Measurements from ENCODE around the gene VEPH1. TPM values are rescaled to one million over a fixed set of nuclear protein-coding genes. Genes with fewer than 3 reads are reported as not detected.
A peak's percentile ranks its signal among the peaks of the same experiment; 100 is the strongest.

VEPH1 gene
- total and polyA plus RNA-seq, 9 of the 15 experiments (the other 6 are each of a cell fraction or from before 2014, with no cell fraction given) = 4.5 to 15.6 (median 5.8) TPM

GRCh38 chr3:157515398-157515797, 12.2 kb upstream of the VEPH1 start:
- ATAC-seq (no peak), FAIRE-seq (no peak), DNase-seq (ENCODE audit: extremely low read depth in 1 of 4, low spot score in 3 of 4) (no peak)
- no peaks in the 10 kb centered on the region for H3K9me1 ChIP-seq (ENCODE audit: control insufficient read depth, insufficient read depth, low read length)
- H4K20me1 ChIP-seq (replicated peaks; ENCODE audit: control insufficient read depth, insufficient read depth, low read length) = no peaks in the 10 kb centered on the region
- TF ChIP-seq ZNF217 (CRISPR knock-in tag; IDR thresholded peaks at IDR 0.05) (no peak), HNRNPLL (IDR thresholded peaks at IDR 0.05; ENCODE audit: low read depth, low read length, poor library complexity, severe bottlenecking) (peak; percentile 81), ZNF384 (IDR thresholded peaks at IDR 0.05; ENCODE audit: low read depth, low read length) (peak; percentile 56; the same call in 1 of the 2 replicates), CEBPB (tag; IDR thresholded peaks at IDR 0.05) (peak; percentile 94), CXXC5 (CRISPR knock-in tag; IDR thresholded peaks at IDR 0.05) (peak; percentile 25; the same call in 1 of the 2 replicates), CREM (IDR thresholded peaks at IDR 0.05; ENCODE audit: low read depth) (no peak), CEBPG (CRISPR knock-in tag; IDR thresholded peaks at IDR 0.05) (0 out of 2 replicates have a peak, but pooled peaks have one; percentile 28), CEBPG (tag; conservative IDR thresholded peaks at IDR 0.05 in 1 of 2, IDR thresholded peaks at IDR 0.05 in 1 of 2) (peak; percentile 76 to 82), IRF9 (tag; IDR thresholded peaks at IDR 0.05) (0 out of 2 replicates have a peak, but pooled peaks have one; percentile 36)
- no peak overlapping the region for H3K9ac ChIP-seq (ENCODE audit: insufficient read depth in 1 of 2, low read depth in 2 of 2, low read length in 2 of 2)
- in situ Hi-C loops (cut with MboI) (no loop called here), intact Hi-C loops (cut with micrococcal nuclease) (no loop called here)
- no peaks in the 10 kb centered on the region for H3K27me3 ChIP-seq (ENCODE audit: control insufficient read depth in 2 of 2, insufficient read depth in 2 of 2, low read length in 2 of 2)
- H3K4me2 ChIP-seq (ENCODE audit: insufficient read depth, low read length) = no peak overlapping the region
- BruUV-seq (replicated peaks) = no TSS peak
- H3K4me1 ChIP-seq (replicated peaks in 1 of 2; ENCODE audit: control insufficient read depth in 2 of 2, insufficient read depth in 2 of 2, low read length in 2 of 2) = peaks cover 0 to 3% of the 10 kb centered on the region in 2 experiments; a peak in 3 of 5 replicates
- H3K79me2 ChIP-seq (ENCODE audit: control insufficient read depth, insufficient read depth, low read length) = no peaks in the 10 kb centered on the region
- ChIA-PET POLR2A (interaction anchor here (0.6 kb wide), 1 partner anchor 9 kb away, joined by 4 read pairs; no protein-coding TSS in a partner anchor), CTCF (ENCODE audit: low intra/inter-chr PET ratio) (no interaction called here)
- H2AFZ ChIP-seq (ENCODE audit: low read depth, low read length) = peak overlapping the region; percentile 49; the same call in 1 of the 2 replicates
- no peak overlapping the region for H3K4me3 ChIP-seq
- WGBS (ENCODE audit: insufficient coverage, low coverage, missing lambda C conversion rate) = 12% methylated on average over 5 of the region's 5 CpGs
- H3K27ac ChIP-seq (ENCODE audit: extremely low read depth, low read depth, low read length) = no peak overlapping the region
- no peaks in the 10 kb centered on the region for H3K9me3 ChIP-seq (replicated peaks; ENCODE audit: control insufficient read depth, insufficient read depth, low read depth, low read length)
- H3K36me3 ChIP-seq (ENCODE audit: control insufficient read depth, insufficient read depth, low read length) = no peaks in the 10 kb centered on the region
